K562 (cell line): ENCODE results near the gene SLC27A2. TPM values are rescaled to one million over a fixed set of nuclear protein-coding genes. Genes with fewer than 3 reads are reported as not detected.

Experiments
- EGR1 ChIP-seq: fragments of 450-650 bp; conservative IDR thresholded peaks from 2 replicates; pipeline ENCODE4 v1.6.1; 2017; ENCODE audit warnings: mild to moderate bottlenecking
- FOXM1 ChIP-seq, 2 experiments: fragments of 450-650 bp in 1 of 2; sonication (generic) in 1 of 2; formaldehyde crosslinking in 1 of 2; IDR thresholded peaks; 2 replicates each; pipeline versions ENCODE4 v1.6.1 to v1.9.0; 2017 to 2022; ENCODE audit warnings: low read depth in 2 of 2, mild to moderate bottlenecking in 2 of 2, missing genetic modification reagents in 1 of 2, moderate library complexity in 1 of 2
- HLTF ChIP-seq: fragments of 450-650 bp; IDR thresholded peaks from 2 replicates; pipeline ENCODE4 v1.6.1; 2016
- KHSRP ChIP-seq: fragments of 450-650 bp; IDR thresholded peaks from 2 replicates; pipeline ENCODE4 v1.6.1; 2017
- SRSF1 ChIP-seq: fragments of 200-400 bp; formaldehyde crosslinking; IDR thresholded peaks from 2 replicates; pipeline ENCODE4 v1.6.1; 2017; ENCODE audit warnings: mild to moderate bottlenecking, low read depth, low read length, moderate library complexity
- SRSF7 ChIP-seq: fragments of 200-400 bp; formaldehyde crosslinking; optimal IDR thresholded peaks from 2 replicates; pipeline ENCODE3; 2017; ENCODE audit warnings: mild to moderate bottlenecking, low read depth, low read length
- ZNF324 ChIP-seq: fragments of 250-450 bp; sonication (Bioruptor Pico); IDR thresholded peaks from 2 replicates; pipeline ENCODE4 v1.4.0; 2020; ENCODE audit warnings: mild to moderate bottlenecking
- ZNF644 ChIP-seq: fragments of 200-800 bp; sonication (Bioruptor generic); IDR thresholded peaks from 2 replicates; pipeline ENCODE4 v1.6.1; 2016; ENCODE audit warnings: low read depth, missing genetic modification characterization, missing compliant biosample characterization
- polyA plus RNA-seq, 8 experiments: library from polyadenylated mRNA; depleted of rRNA in 4 of 8; stranded (reverse) in 5 of 8; unstranded in 3 of 8; fragments of >200 nt; fragmentation: Nextera tagmentation in 2 of 8; fragmentation: Illumina TruSeq in 1 of 8; extraction: Ambion mirVana in 2 of 8; extraction: Trizol in 1 of 8; gene quantifications; 2 replicates each; pipeline versions ENCODE4 v1.2.1 to v1.2.3, GENCODE V29; 2011 to 2014; ENCODE audit warnings: inconsistent platforms in 1 of 8, missing spikeins in 1 of 8
- total RNA-seq, 7 experiments: library from RNA; depleted of rRNA in 6 of 7; stranded (reverse); fragments of >200 nt in 6 of 7; fragmentation: Illumina TruSeq in 2 of 7; extraction: Trizol in 2 of 7; gene quantifications; 2 replicates each; pipeline versions ENCODE4 v1.2.1 to v1.2.3, GENCODE V29; 2011 to 2021; ENCODE audit warnings: low replicate concordance in 1 of 7
- TF ChIP-seq, protein P1 (sequence below): sonication (generic); formaldehyde crosslinking; IDR thresholded peaks from 2 replicates; pipeline ENCODE4 v1.8.0; 2022; ENCODE audit warnings: mild to moderate bottlenecking, missing genetic modification reagents
- TF ChIP-seq, protein P2 (sequence below): fragments of 450-650 bp; IDR thresholded peaks from 2 replicates; pipeline ENCODE4 v1.6.1; 2016
- TF ChIP-seq, protein P3 (sequence below), 2 experiments: fragments of 200-800 bp in 1 of 2; sonication (Bioruptor generic) in 1 of 2; sonication (generic) in 1 of 2; formaldehyde crosslinking in 1 of 2; IDR thresholded peaks in 1 of 2; conservative IDR thresholded peaks in 1 of 2; 2 replicates each; pipeline versions ENCODE4 v1.5.0 to v1.6.1; 2016 to 2020; ENCODE audit warnings: missing compliant biosample characterization in 1 of 2, missing genetic modification characterization in 1 of 2, missing genetic modification reagents in 1 of 2
- TF ChIP-seq, protein P4 (sequence below): fragments of 450-650 bp; IDR thresholded peaks from 2 replicates; pipeline ENCODE4 v1.6.1; 2016; ENCODE audit warnings: mild to moderate bottlenecking

Gene SLC27A2
- total and polyA plus RNA-seq, 9 of the 15 experiments (the other 6 are each of a cell fraction or from before 2014, with no cell fraction given) = 4.9 to 38.0 (median 22.7) TPM

DNA sequence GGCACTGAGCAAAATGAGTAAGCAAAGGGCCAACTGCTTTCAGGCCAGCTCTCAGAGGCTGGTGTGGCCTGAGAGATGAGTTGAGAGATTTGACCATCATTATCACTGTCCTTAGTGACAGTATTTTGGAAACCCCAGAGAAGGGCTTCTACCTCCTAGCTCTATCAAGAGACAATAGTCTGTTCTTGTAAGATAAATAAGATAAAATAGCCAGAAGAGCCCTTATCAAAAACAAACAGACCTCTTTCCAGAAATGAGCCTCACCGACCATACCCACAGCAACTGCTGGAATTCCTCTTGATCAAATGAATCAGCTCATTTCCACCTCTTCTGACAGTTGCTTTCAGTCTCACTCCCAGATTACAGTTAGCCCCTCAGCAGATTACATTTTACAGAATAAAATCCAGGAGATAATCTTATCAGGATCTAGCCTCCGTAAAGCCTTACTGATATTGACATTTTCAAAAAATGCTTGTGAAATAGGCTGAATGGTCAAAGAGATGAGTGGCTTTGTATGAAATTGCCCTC is 79.0 kb downstream of the SLC27A2 start (continued):
- TF ChIP-seq ZNF644 (tag) = peak; percentile 92
- TF ChIP-seq, protein P1, sequence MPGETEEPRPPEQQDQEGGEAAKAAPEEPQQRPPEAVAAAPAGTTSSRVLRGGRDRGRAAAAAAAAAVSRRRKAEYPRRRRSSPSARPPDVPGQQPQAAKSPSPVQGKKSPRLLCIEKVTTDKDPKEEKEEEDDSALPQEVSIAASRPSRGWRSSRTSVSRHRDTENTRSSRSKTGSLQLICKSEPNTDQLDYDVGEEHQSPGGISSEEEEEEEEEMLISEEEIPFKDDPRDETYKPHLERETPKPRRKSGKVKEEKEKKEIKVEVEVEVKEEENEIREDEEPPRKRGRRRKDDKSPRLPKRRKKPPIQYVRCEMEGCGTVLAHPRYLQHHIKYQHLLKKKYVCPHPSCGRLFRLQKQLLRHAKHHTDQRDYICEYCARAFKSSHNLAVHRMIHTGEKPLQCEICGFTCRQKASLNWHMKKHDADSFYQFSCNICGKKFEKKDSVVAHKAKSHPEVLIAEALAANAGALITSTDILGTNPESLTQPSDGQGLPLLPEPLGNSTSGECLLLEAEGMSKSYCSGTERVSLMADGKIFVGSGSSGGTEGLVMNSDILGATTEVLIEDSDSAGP = no peak
- TF ChIP-seq, protein P2, sequence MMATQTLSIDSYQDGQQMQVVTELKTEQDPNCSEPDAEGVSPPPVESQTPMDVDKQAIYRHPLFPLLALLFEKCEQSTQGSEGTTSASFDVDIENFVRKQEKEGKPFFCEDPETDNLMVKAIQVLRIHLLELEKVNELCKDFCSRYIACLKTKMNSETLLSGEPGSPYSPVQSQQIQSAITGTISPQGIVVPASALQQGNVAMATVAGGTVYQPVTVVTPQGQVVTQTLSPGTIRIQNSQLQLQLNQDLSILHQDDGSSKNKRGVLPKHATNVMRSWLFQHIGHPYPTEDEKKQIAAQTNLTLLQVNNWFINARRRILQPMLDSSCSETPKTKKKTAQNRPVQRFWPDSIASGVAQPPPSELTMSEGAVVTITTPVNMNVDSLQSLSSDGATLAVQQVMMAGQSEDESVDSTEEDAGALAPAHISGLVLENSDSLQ = peak; percentile 80
- TF ChIP-seq ZNF324 (CRISPR knock-in tag) = no peak
- TF ChIP-seq HLTF = no peak
- TF ChIP-seq, protein P3, sequence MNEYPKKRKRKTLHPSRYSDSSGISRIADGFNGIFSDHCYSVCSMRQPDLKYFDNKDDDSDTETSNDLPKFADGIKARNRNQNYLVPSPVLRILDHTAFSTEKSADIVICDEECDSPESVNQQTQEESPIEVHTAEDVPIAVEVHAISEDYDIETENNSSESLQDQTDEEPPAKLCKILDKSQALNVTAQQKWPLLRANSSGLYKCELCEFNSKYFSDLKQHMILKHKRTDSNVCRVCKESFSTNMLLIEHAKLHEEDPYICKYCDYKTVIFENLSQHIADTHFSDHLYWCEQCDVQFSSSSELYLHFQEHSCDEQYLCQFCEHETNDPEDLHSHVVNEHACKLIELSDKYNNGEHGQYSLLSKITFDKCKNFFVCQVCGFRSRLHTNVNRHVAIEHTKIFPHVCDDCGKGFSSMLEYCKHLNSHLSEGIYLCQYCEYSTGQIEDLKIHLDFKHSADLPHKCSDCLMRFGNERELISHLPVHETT (CRISPR knock-in tag; conservative IDR thresholded peaks at IDR 0.05 in 1 of 2, IDR thresholded peaks at IDR 0.05 in 1 of 2) = peak in 1 of 2 experiments; percentile 83; a peak in 2 of 4 replicates
- TF ChIP-seq, protein P4, sequence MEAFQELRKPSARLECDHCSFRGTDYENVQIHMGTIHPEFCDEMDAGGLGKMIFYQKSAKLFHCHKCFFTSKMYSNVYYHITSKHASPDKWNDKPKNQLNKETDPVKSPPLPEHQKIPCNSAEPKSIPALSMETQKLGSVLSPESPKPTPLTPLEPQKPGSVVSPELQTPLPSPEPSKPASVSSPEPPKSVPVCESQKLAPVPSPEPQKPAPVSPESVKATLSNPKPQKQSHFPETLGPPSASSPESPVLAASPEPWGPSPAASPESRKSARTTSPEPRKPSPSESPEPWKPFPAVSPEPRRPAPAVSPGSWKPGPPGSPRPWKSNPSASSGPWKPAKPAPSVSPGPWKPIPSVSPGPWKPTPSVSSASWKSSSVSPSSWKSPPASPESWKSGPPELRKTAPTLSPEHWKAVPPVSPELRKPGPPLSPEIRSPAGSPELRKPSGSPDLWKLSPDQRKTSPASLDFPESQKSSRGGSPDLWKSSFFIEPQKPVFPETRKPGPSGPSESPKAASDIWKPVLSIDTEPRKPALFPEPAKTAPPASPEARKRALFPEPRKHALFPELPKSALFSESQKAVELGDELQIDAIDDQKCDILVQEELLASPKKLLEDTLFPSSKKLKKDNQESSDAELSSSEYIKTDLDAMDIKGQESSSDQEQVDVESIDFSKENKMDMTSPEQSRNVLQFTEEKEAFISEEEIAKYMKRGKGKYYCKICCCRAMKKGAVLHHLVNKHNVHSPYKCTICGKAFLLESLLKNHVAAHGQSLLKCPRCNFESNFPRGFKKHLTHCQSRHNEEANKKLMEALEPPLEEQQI = peak; percentile 48; the same call in 1 of the 2 replicates
- TF ChIP-seq SRSF1 = no peak
- TF ChIP-seq SRSF7 = no peak
- peak; percentile 95 for TF ChIP-seq FOXM1 (IDR thresholded peaks at IDR 0.05; ENCODE audit: low read depth)
- no peak for TF ChIP-seq FOXM1 (CRISPR knock-in tag; IDR thresholded peaks at IDR 0.05; ENCODE audit: low read depth)
- TF ChIP-seq KHSRP = peak; percentile 66
- TF ChIP-seq EGR1 = peak; percentile 22; the same call in 1 of the 2 replicates
